IMR-90 (cell line): Measurements from ENCODE around the gene ZCCHC14. TPM values are rescaled to one million over a fixed set of nuclear protein-coding genes. Genes with fewer than 3 reads are reported as not detected.
A peak's percentile ranks its signal among the peaks of the same experiment; 100 is the strongest.

Experiments
- ATAC-seq: fragments of 200-7000 bp; cut with Tn5 transposase; 2 replicates; pipeline ENCODE4 v1.9.1; 2020; ENCODE audit warnings: low read depth, mild to moderate bottlenecking, moderate library complexity
- BruUV-seq: library from RNA; stranded (reverse); fragments of 400-500 nt; replicated peaks from 2 replicates; lab custom pipeline; 2021; lab: Mats Ljungman, UMichigan
- CTCF ChIA-PET: fragments of 300-600 bp; formaldehyde crosslinking; extraction: SDS; loops from one replicate; lab custom pipeline; 2021; ENCODE audit warnings: antibody characterized with exemption; lab: Yijun Ruan, JAX
- POLR2A ChIA-PET: fragments of 300-600 bp; sonication (Branson Sonifier 250); formaldehyde crosslinking; loops from one replicate; lab custom pipeline; 2022; ENCODE audit warnings: antibody characterized with exemption; ENCODE audit not compliant: unreplicated experiment; lab: Charles Lee
- DNase-seq: peaks from one replicate; pipeline ENCODE4 v3.0.0; 2013
- H2AFZ ChIP-seq: replicated peaks from 2 replicates; pipeline ENCODE3; 2013; ENCODE audit warnings: low read length, mild to moderate bottlenecking; ENCODE audit not compliant: poor library complexity
- H2AK5ac ChIP-seq: 2 replicates; pipeline ENCODE4 v1.6.1; 2013; ENCODE audit warnings: low read depth, low read length, inconsistent platforms
- H2AK9ac ChIP-seq: replicated peaks from 2 replicates; pipeline ENCODE3; 2013; ENCODE audit warnings: mild to moderate bottlenecking, low read depth, low read length, moderate library complexity; ENCODE audit not compliant: poor library complexity
- H2BK120ac ChIP-seq: 2 replicates; pipeline ENCODE4 v1.6.1; 2013; ENCODE audit warnings: low read depth, low read length, inconsistent platforms
- H2BK15ac ChIP-seq: 3 replicates; pipeline ENCODE4 v1.6.1; 2013; ENCODE audit warnings: low read depth, low read length, inconsistent platforms
- H2BK20ac ChIP-seq: 2 replicates; pipeline ENCODE4 v1.6.1; 2013; ENCODE audit warnings: low read depth, mild to moderate bottlenecking, inconsistent platforms, low read length, moderate library complexity
- H2BK5ac ChIP-seq: 2 replicates; pipeline ENCODE4 v1.6.1; 2013; ENCODE audit warnings: mild to moderate bottlenecking, low read depth, low read length, inconsistent platforms; ENCODE audit not compliant: poor library complexity, severe bottlenecking
- H3K14ac ChIP-seq: replicated peaks from 2 replicates; pipeline ENCODE4 v1.6.1; 2013; ENCODE audit warnings: low read depth, low read length, inconsistent platforms
- H3K18ac ChIP-seq: 2 replicates; pipeline ENCODE4 v1.6.1; 2013; ENCODE audit warnings: low read depth, low read length, control low read depth
- H3K23ac ChIP-seq: 2 replicates; pipeline ENCODE4 v1.6.1; 2013; ENCODE audit warnings: low read depth, low read length, inconsistent platforms
- H3K27ac ChIP-seq: 2 replicates; pipeline ENCODE4 v1.5.1; 2013; ENCODE audit warnings: mild to moderate bottlenecking, control low read depth, low read length; ENCODE audit not compliant: insufficient read depth
- H3K27me3 ChIP-seq: 2 replicates; pipeline ENCODE4 v1.6.1; 2013; ENCODE audit warnings: low read length; ENCODE audit not compliant: control insufficient read depth, insufficient read depth
- H3K36me3 ChIP-seq: 2 replicates; pipeline ENCODE4 v1.6.1; 2013; ENCODE audit warnings: low read length, mixed read lengths; ENCODE audit not compliant: control insufficient read depth, insufficient read depth
- H3K4ac ChIP-seq: 2 replicates; pipeline ENCODE4 v1.6.1; 2013; ENCODE audit warnings: low read depth, low read length, inconsistent platforms
- H3K4me1 ChIP-seq: 2 replicates; pipeline ENCODE4 v1.6.1; 2013; ENCODE audit warnings: low read length, mixed read lengths; ENCODE audit not compliant: control insufficient read depth, insufficient read depth
- H3K4me2 ChIP-seq: 2 replicates; pipeline ENCODE4 v1.6.1; 2013; ENCODE audit warnings: low read depth, mild to moderate bottlenecking, control low read depth, low read length, moderate library complexity
- H3K4me3 ChIP-seq: 2 replicates; pipeline ENCODE4 v1.5.1; 2013; ENCODE audit warnings: low read depth, mild to moderate bottlenecking, control low read depth, low read length, moderate library complexity; ENCODE audit not compliant: insufficient read depth
- H3K56ac ChIP-seq: 2 replicates; pipeline ENCODE4 v1.6.1; 2013; ENCODE audit warnings: low read length, inconsistent platforms; ENCODE audit not compliant: insufficient read depth; ENCODE audit errors: extremely low read depth
- H3K79me1 ChIP-seq, 2 experiments: 2 replicates each; pipeline ENCODE4 v1.6.1; 2013; ENCODE audit warnings: low read length in 2 of 2, inconsistent platforms in 1 of 2, low read depth in 1 of 2
- H3K9ac ChIP-seq: 2 replicates; pipeline ENCODE4 v1.6.1; 2013; ENCODE audit warnings: low read depth, low read length, control low read depth
- H3K9me1 ChIP-seq: 2 replicates; pipeline ENCODE4 v1.6.1; 2013; ENCODE audit warnings: low read length, inconsistent platforms; ENCODE audit not compliant: insufficient read depth
- H3K9me3 ChIP-seq: 2 replicates; pipeline ENCODE4 v1.6.1; 2013; ENCODE audit warnings: low read length; ENCODE audit not compliant: control insufficient read depth, insufficient read depth
- H4K20me1 ChIP-seq: 2 replicates; pipeline ENCODE4 v1.6.1; 2013; ENCODE audit warnings: low read length, inconsistent platforms; ENCODE audit not compliant: insufficient read depth
- H4K5ac ChIP-seq: 2 replicates; pipeline ENCODE4 v1.6.1; 2013; ENCODE audit warnings: mild to moderate bottlenecking, low read depth, low read length, control low read depth
- H4K8ac ChIP-seq, 2 experiments: 2 replicates each; pipeline ENCODE4 v1.6.1; 2013; ENCODE audit warnings: low read depth in 2 of 2, low read length in 2 of 2, control low read depth in 1 of 2, inconsistent platforms in 1 of 2
- H4K91ac ChIP-seq: 2 replicates; pipeline ENCODE4 v1.6.1; 2013; ENCODE audit warnings: low read depth, low read length, inconsistent platforms; ENCODE audit not compliant: insufficient read depth
- CEBPB ChIP-seq: IDR thresholded peaks from 2 replicates; pipeline ENCODE4 v1.6.1; 2012; ENCODE audit warnings: low read depth, low read length, improper control_type of control experiment
- FOS ChIP-seq: fragments of 150-350 bp; IDR thresholded peaks from 2 replicates; pipeline ENCODE4 v1.6.1; 2016; ENCODE audit warnings: low read depth, low read length
- MXI1 ChIP-seq: IDR thresholded peaks from 2 replicates; pipeline ENCODE4 v1.6.1; 2012; ENCODE audit warnings: low read depth, mild to moderate bottlenecking, low read length, moderate library complexity, borderline replicate concordance
- WGBS, 2 experiments: methylation state at CpG; one replicate each; pipeline versions ENCODE4 v1.1.5 to v1.1.7; 2013; ENCODE audit warnings: missing lambda C conversion rate in 2 of 2; ENCODE audit not compliant: insufficient read length in 1 of 2; ENCODE audit errors: extremely low coverage in 2 of 2; 5-methylcytosine and 5-hydroxymethylcytosine counted together
- dilution Hi-C: fragments of 300-500 bp; cut with HindIII; formaldehyde crosslinking; loops from one replicate; pipeline ENCODE4 v1.14.3; 2018; ENCODE audit warnings: low sequenced_read_pairs; ENCODE audit not compliant: unreplicated experiment
- in situ Hi-C: fragments of 300-500 bp; cut with MboI; formaldehyde crosslinking; loops from 3 replicates; pipeline ENCODE4 v1.14.3; 2019; ENCODE audit warnings: low sequenced_read_pairs, inconsistent platforms, mixed read lengths
- intact Hi-C: fragments of 100-400 bp; cut with micrococcal nuclease; formaldehyde crosslinking; loops from 2 replicates; pipeline ENCODE4 v1.10.0; 2022
- polyA plus RNA-seq, 3 experiments: library from polyadenylated mRNA; depleted of rRNA; stranded (reverse); fragments of >200 nt; gene quantifications; 2 replicates each; pipeline ENCODE4 v1.2.3, GENCODE V29; 2012; ENCODE audit warnings: low replicate concordance in 1 of 3
- total RNA-seq: library from RNA; depleted of rRNA; stranded (reverse); fragments of >200 nt; gene quantifications from 2 replicates; pipeline ENCODE4 v1.2.3, GENCODE V29; 2012

Gene ZCCHC14
- total and polyA plus RNA-seq, 2 of the 4 experiments (the other 2 are of a cell fraction), result 2.5 to 5.3 TPM

DNA sequence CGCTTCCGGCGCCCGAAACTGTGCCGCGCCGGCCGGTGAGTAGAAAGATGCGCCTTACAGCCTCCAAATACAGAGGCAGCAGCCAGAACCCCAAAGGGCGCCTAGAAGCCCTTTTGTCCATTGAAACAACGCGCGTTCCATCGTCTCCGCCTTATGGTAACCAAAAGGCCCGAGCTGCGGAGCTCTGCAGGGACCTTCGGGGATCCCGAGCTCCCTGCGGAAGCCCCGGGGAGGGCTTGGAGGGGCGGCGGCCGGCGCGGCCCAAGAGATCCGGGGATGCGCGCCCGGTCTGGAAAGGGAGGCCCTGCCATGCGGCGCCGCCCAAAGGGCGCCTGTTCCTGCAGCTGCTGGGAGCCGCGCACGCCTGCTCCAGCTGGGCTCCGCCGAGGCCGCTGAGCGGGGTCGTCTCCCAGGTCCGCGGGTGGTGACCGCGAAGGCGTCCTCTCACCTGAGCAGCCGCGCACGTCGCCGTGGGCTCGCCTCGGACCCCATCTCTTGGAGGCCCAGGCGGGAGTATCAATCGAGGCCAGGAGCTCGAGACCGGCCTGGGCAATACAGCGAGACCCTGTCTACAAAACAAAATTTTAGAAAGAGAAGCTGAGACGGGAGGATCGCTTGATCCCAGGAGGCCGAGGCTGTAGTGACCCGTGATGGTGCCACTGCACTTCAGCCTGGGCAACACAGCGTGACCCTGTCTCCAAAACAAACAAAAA, 108.5 kb downstream of the ZCCHC14 start:
- no TSS peak for BruUV-seq
- intact Hi-C loops, result loop anchor here (5.0 kb wide), 1 partner anchor 822 kb away; no protein-coding TSS in a partner anchor
- Histone ChIP-seq H3K23ac (peak overlapping the region; percentile 32; the same call in 1 of the 2 replicates), H2BK15ac (no peak overlapping the region), H4K5ac (peak overlapping the region; percentile 43; the same call in 1 of the 2 replicates), H4K20me1 (peaks cover 22% of the 10 kb centered on the region; the same call in 1 of the 2 replicates), H2BK20ac (no peak overlapping the region), H3K4me1 (peaks cover 16% of the 10 kb centered on the region), H2BK120ac (peak overlapping the region; percentile 17; the same call in 1 of the 2 replicates), H3K4me3 (peak overlapping the region; percentile 52), H2BK5ac (peak overlapping the region; percentile 35), H2AFZ (peak overlapping the region; percentile 96), H3K4ac (peak overlapping the region; percentile 50), H3K56ac (peak overlapping the region; percentile 68), H3K27ac (peak overlapping the region; percentile 41), H3K9me1 (peaks cover 6% of the 10 kb centered on the region), H4K8ac (peak overlapping the region; percentile 52 to 81), H3K36me3 (no peaks in the 10 kb centered on the region), H3K9me3 (no peaks in the 10 kb centered on the region), H2AK9ac (peak overlapping the region; percentile 77), H3K79me1 (peaks cover 4 to 39% of the 10 kb centered on the region in 2 experiments; a peak in 2 of 4 replicates), H2AK5ac (peak overlapping the region; percentile 56), H3K14ac (peak overlapping the region; percentile 71), H3K9ac (peak overlapping the region; percentile 28), H3K27me3 (no peaks in the 10 kb centered on the region), H4K91ac (peak overlapping the region; percentile 37), H3K18ac (no peak overlapping the region), H3K4me2 (peak overlapping the region; percentile 61)
- dilution Hi-C loops, result no loop called here
- 7% methylated on average over 32 of the region's 64 CpGs; no CpG with 5 or more reads in 1 of the 2 experiments for WGBS, 2 experiments
- in situ Hi-C loops, result no loop called here
- DNase-seq (no peak), ATAC-seq (peak; percentile 22)
- CTCF ChIA-PET, result interaction anchor here (0.6 to 0.9 kb wide), 2 partner anchors 10 to 43 kb away, joined by 3 to 7 read pairs; no protein-coding TSS in a partner anchor
- TF ChIP-seq FOS, result no peak
- peak; percentile 47; the same call in 1 of the 2 replicates for TF ChIP-seq MXI1
- TF ChIP-seq CEBPB, result no peak
- POLR2A ChIA-PET, result interaction anchor here (0.6 to 1.3 kb wide), 2 partner anchors 66 to 145 kb away, joined by 3 read pairs; no protein-coding TSS in a partner anchor
